Body of pancreas (tissue), 4 donors: ENCODE results near the gene RPLP2.

Experiments
- POLR2A ChIP-seq, 3 donors: fragments of 450-650 bp; IDR thresholded peaks; one replicate each; pipeline ENCODE4 v1.6.1; 2016; ENCODE audit warnings: antibody characterized with exemption in 3 of 3, mild to moderate bottlenecking in 2 of 3
- TF ChIP-seq, protein P1 (sequence below), 7 experiments: fragments of 450-650 bp in 4 of 7; fragments of 200-600 bp in 3 of 7; sonication (generic) in 3 of 7; IDR thresholded peaks; one replicate each; pipeline ENCODE4 v1.5.1; 2016 to 2019; ENCODE audit warnings: antibody characterized with exemption in 7 of 7

DNA sequence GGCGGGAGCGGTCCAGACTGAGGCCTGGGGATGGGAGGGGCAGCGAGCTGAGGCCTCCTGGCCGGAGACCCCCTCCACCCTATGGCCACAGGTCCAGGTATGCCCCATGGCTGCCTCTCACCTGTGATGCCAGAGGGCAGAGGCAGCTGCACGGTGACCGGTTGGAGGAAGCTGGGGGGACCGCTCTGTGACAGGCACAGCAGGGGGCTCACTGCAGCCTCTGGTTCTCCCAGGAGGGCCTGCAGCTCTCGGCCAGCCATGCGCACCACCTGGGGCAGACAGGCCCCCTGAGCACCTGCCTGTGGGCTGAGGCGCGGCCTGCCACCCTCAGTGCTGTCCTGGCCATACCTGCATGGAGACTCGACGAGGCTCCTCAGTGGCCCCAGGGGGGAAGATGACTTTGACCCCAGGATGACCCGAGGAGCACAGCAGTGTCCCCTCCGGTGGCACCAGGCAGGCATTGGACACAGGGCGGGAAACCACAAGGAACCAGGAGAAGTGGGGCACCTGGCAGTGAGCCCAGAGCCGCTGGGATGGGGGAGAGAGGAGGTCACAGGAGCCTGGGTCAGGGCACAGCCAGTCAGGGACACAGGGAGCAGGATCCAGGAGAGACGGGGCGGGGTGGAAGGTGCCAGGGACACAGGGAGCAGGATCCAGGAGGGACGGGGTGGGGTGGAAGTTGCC is 8.5 kb upstream of the RPLP2 start:
- TF ChIP-seq, protein P1, sequence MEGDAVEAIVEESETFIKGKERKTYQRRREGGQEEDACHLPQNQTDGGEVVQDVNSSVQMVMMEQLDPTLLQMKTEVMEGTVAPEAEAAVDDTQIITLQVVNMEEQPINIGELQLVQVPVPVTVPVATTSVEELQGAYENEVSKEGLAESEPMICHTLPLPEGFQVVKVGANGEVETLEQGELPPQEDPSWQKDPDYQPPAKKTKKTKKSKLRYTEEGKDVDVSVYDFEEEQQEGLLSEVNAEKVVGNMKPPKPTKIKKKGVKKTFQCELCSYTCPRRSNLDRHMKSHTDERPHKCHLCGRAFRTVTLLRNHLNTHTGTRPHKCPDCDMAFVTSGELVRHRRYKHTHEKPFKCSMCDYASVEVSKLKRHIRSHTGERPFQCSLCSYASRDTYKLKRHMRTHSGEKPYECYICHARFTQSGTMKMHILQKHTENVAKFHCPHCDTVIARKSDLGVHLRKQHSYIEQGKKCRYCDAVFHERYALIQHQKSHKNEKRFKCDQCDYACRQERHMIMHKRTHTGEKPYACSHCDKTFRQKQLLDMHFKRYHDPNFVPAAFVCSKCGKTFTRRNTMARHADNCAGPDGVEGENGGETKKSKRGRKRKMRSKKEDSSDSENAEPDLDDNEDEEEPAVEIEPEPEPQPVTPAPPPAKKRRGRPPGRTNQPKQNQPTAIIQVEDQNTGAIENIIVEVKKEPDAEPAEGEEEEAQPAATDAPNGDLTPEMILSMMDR (IDR thresholded peaks at IDR 0.05), result no peak
- no peak for TF ChIP-seq POLR2A (IDR thresholded peaks at IDR 0.05)
